ENCODE results near the gene RARA.

DNA sequence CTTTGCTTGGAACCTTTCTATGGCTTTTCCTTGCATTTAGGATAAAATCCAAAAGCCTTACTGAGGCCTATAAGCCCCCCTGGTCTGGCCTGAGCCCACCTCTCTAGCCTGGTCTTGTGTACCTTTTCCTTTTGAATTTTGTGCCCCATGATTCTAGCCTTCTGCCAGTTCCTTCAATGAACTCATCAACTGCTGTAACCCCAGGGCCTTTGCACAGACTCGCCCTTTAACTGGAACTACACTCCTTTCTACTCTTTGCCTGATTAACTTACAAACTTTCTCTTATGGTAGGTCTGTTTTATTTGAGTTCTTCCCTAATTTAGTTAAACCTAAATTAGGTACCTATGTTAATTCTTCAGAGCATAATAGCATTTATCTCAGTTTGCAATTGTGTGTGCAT is 31.3 kb downstream of the RARA start:
- TF ChIP-seq EZH2 (IDR thresholded peaks at IDR 0.05) (no peak), POLR2AphosphoS5 (IDR thresholded peaks at IDR 0.05; ENCODE audit: low read depth, low read length) (no peak)

All from HCT116 (cell line).